Skeletal muscle cell (primary cell): Measurements from ENCODE around the gene SELENOS.

ENCODE experiments used
- DNase-seq: peaks from one replicate; pipeline ENCODE4 v3.0.0-alpha.2; 2010; ENCODE audit warnings: low read depth
- H3K4me3 ChIP-seq: 2 replicates; pipeline ENCODE4 v1.5.1; 2011; ENCODE audit warnings: low read depth, mild to moderate bottlenecking, control low read depth, low read length, moderate library complexity

SELENOS gene

DNA sequence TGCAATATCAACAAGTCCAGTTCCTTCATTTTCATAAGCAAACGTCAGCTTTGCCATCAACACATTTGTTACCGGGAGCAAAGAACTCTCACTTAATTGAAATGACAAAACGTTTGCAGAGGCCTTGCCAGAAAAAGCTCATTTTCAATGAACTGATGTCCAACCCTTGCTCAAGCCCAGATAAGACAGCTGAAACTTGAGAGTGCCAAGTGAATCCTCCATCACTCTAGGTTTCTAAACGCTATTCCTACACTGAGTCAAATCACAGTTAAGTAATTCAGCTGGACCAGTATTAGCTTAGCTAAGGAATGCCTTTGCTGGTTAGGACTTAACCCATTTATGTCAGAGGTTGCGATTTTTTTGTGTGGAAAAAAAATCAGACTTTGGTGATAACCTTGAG is 36.9 kb downstream of the SELENOS start:
- H3K4me3 ChIP-seq: no peak overlapping the region
- peak; percentile 35 for DNase-seq

- no peak overlapping the region for H3K4me3 ChIP-seq
- DNase-seq: no peak
Measured at GRCh38 chr15:101239724-101240136, 37.6 kb downstream of the SELENOS start.

DNA sequence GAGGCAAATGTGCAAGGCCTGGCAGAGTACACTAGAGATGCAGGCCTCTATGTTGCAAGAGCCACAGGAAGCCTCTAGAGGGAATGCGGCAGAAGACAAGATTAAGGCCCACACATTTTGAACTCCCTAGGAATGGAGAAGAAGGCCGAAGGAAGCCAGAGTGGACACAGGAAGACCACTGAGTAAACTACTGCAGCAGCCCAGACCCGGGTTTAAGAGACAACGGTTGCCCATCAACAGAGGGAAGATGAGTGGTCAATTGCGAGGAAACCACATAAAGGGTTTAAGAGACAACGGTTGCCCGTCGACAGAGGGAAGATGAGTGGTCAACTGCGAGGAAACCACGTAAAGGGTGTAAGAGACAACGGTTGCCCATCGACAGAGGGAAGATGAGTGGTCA is 40.0 kb downstream of the SELENOS start:
- DNase-seq: no peak
- H3K4me3 ChIP-seq: no peak overlapping the region

DNA sequence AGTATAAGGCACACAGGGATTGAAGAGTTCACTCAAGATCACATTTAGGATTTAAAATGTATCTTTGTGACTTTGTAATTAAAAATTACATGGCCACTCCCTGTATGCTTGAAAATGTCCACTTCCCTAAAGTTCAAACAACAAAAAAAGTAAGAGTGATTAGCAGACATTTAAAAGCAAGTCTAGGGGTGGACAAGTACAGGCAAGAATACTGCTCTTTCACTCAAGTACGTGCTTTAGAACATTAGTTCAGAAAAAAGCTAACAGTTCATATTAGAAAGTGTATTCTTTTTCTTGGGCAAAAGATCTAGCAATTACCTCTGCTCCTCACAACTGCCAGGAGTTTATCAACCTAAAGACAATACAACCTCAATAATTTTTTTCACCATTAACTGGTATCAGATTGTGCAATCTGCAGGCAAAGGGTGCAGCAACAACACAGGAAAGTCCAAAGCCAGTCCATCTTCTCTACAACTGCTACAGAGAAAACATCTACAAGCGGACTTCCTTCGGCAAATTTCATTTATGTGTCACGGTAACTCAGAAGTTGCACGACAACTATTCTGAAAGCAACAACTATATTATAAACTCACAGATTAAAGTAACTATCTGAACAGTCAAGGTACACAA is 43.5 kb downstream of the SELENOS start:
- DNase-seq: no peak
- no peak overlapping the region for H3K4me3 ChIP-seq

GRCh38 chr15:101232677-101233076 is 44.6 kb downstream of the SELENOS start:
- H3K4me3 ChIP-seq: no peak overlapping the region
- DNase-seq: no peak

DNA sequence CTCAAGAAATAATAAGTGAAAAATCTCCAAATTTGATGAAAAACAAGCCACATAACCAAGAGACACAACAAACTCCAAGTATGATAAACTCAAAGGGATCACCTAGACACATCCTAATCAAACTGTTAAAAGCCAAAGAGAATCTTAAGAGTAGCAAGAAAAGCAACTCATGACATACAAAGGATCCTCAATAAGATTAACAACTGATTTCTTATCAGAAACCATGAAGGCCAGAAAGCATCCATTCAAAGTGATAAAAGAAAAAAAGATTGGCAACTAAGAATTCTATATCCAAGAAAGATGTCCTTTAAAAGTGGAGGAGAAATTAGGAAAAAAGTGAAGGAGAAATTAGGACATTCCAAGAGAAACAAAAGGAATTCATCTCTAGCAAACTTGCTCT is 49.0 kb downstream of the SELENOS start:
- DNase-seq: no peak
- no peak overlapping the region for H3K4me3 ChIP-seq

DNA sequence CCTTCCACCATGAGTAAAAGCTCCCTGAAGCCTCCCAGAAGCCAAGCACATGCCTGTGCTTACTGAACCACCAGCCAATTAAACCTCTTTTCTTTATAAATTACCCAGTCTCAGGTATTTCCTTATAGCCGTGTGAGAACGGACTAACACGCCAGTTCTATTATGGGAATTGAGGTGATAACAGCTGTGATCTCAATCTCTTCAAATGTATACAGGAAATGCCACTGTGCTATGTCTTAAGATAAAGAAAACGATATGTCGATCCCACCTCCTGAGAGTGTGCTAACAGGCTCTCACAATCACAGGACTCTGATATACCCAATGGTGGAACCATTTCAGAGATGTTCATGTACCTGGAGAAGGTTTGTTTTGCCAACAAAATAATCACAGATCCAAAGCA is 51.6 kb downstream of the SELENOS start:
- no peak overlapping the region for H3K4me3 ChIP-seq
- no peak for DNase-seq
